K562 (cell line): Measurements from ENCODE around the gene CAMK2B. TPM values are rescaled to one million over a fixed set of nuclear protein-coding genes. Genes with fewer than 3 reads are reported as not detected.
A peak's percentile ranks its signal among the peaks of the same experiment; 100 is the strongest.

Experiments
- ATAC-seq: fragments of 200-7000 bp; cut with Tn5 transposase; 3 replicates; pipeline ENCODE4 v1.9.1; 2020; ENCODE audit warnings: moderate library complexity
- BruUV-seq: library from RNA; stranded (reverse); fragments of 400-500 nt; replicated peaks from 2 replicates; lab custom pipeline; 2021; lab: Mats Ljungman, UMichigan
- CTCF ChIA-PET: fragments of 300-600 bp; formaldehyde crosslinking; extraction: SDS; loops from one replicate; lab custom pipeline; 2021; ENCODE audit warnings: low intra/inter-chr PET ratio; lab: Yijun Ruan, JAX
- POLR2A ChIA-PET: fragments of 300-600, 350-650 bp; sonication (Branson Sonifier 250); formaldehyde crosslinking; extraction: SDS; loops from one replicate; lab custom pipeline; 2021; ENCODE audit warnings: antibody characterized with exemption, inconsistent platforms; lab: Yijun Ruan, JAX
- DNase-seq, 4 experiments: peaks; one replicate each; pipeline versions ENCODE4 v3.0.0 to v3.0.0-alpha.2; 2011 to 2018; ENCODE audit warnings: low spot score in 3 of 4, mixed read lengths in 3 of 4; ENCODE audit errors: extremely low read depth in 1 of 4
- FAIRE-seq: peaks from 2 replicates; lab custom pipeline; 2011; peaks lifted over from hg19 to GRCh38; lab: Jason Lieb, UNC
- H2AFZ ChIP-seq: 2 replicates; pipeline ENCODE4 v1.6.0; 2011; ENCODE audit warnings: low read depth, low read length, control low read depth, inconsistent platforms
- H3K27ac ChIP-seq: fragments of 200-600 bp; 3 replicates; pipeline ENCODE4 v1.8.0; 2011; ENCODE audit warnings: low read depth, mild to moderate bottlenecking, control low read depth, inconsistent platforms, low read length, moderate library complexity, mixed read lengths; ENCODE audit errors: extremely low read depth
- H3K27me3 ChIP-seq, 2 experiments: fragments of 300-600 bp in 1 of 2; 2 replicates in 1 of 2; 3 replicates in 1 of 2; pipeline versions ENCODE4 v1.6.0 to v1.8.0; 2011; ENCODE audit warnings: inconsistent platforms in 2 of 2, low read length in 2 of 2, mild to moderate bottlenecking in 1 of 2, mixed read lengths in 1 of 2, moderate library complexity in 1 of 2; ENCODE audit not compliant: control insufficient read depth in 2 of 2, insufficient read depth in 2 of 2
- H3K36me3 ChIP-seq: fragments of 300-600 bp; 3 replicates; pipeline ENCODE4 v1.8.0; 2011; ENCODE audit warnings: mild to moderate bottlenecking, low read length, inconsistent platforms; ENCODE audit not compliant: control insufficient read depth, insufficient read depth
- H3K4me1 ChIP-seq, 2 experiments: fragments of 200-600 bp in 1 of 2; replicated peaks in 1 of 2; 2 replicates in 1 of 2; 3 replicates in 1 of 2; pipeline versions ENCODE4 v1.5.1 to v1.8.0; 2011; ENCODE audit warnings: inconsistent platforms in 2 of 2, low read length in 2 of 2, mild to moderate bottlenecking in 1 of 2, mixed read lengths in 1 of 2, moderate library complexity in 1 of 2; ENCODE audit not compliant: control insufficient read depth in 2 of 2, insufficient read depth in 2 of 2
- H3K4me2 ChIP-seq: 2 replicates; pipeline ENCODE4 v1.6.1; 2011; ENCODE audit warnings: low read length, control low read depth, inconsistent platforms, mixed read lengths; ENCODE audit not compliant: insufficient read depth
- H3K4me3 ChIP-seq: fragments of 200-600 bp; sonication (generic), shearing (Covaris generic); 2 replicates; pipeline ENCODE4 v1.5.1; 2016; ENCODE audit warnings: control low read depth, inconsistent platforms
- H3K79me2 ChIP-seq: fragments of 200-600 bp; 3 replicates; pipeline ENCODE4 v1.8.0; 2011; ENCODE audit warnings: low read length, inconsistent platforms; ENCODE audit not compliant: control insufficient read depth, insufficient read depth
- H3K9ac ChIP-seq, 2 experiments: 2 replicates each; pipeline versions ENCODE4 v1.6.0 to v1.6.1; 2011; ENCODE audit warnings: low read depth in 2 of 2, low read length in 2 of 2, control low read depth in 1 of 2, inconsistent platforms in 1 of 2, mild to moderate bottlenecking in 1 of 2, mixed read lengths in 1 of 2; ENCODE audit not compliant: insufficient read depth in 1 of 2
- H3K9me1 ChIP-seq: one replicate; pipeline ENCODE4 v1.6.0; 2011; ENCODE audit warnings: inconsistent platforms, mild to moderate bottlenecking, low read length, moderate library complexity; ENCODE audit not compliant: control insufficient read depth, insufficient read depth
- H3K9me3 ChIP-seq: replicated peaks from 2 replicates; pipeline ENCODE4 v1.5.1; 2011; ENCODE audit warnings: low read depth, low read length, inconsistent platforms; ENCODE audit not compliant: control insufficient read depth, insufficient read depth
- H4K20me1 ChIP-seq: replicated peaks from 2 replicates; pipeline ENCODE4 v1.6.1; 2011; ENCODE audit warnings: low read length, inconsistent platforms, mixed read lengths; ENCODE audit not compliant: control insufficient read depth, insufficient read depth
- POLR2G ChIP-seq: fragments of 200-400 bp; formaldehyde crosslinking; IDR thresholded peaks from 2 replicates; pipeline ENCODE4 v1.6.1; 2017; ENCODE audit warnings: low read depth, mild to moderate bottlenecking, antibody characterized with exemption, low read length, moderate library complexity
- TFAP4 ChIP-seq: sonication (generic); formaldehyde crosslinking; IDR thresholded peaks from 2 replicates; pipeline ENCODE4 v1.8.0; 2022; ENCODE audit warnings: missing genetic modification reagents, mild to moderate bottlenecking, moderate library complexity, borderline replicate concordance
- WGBS: fragments of 100-300 bp; shearing (Covaris generic); methylation state at CpG from one replicate; pipeline ENCODE4 v1.1.6; 2016; ENCODE audit warnings: low coverage, mixed read lengths; ENCODE audit not compliant: insufficient coverage; ENCODE audit errors: missing lambda C conversion rate; 5-methylcytosine and 5-hydroxymethylcytosine counted together
- in situ Hi-C: fragments of 300-500 bp; cut with MboI; formaldehyde crosslinking; loops from 4 replicates; pipeline ENCODE4 v1.15.0; 2018; ENCODE audit warnings: inconsistent platforms, mixed read lengths
- intact Hi-C: fragments of 100-400 bp; cut with micrococcal nuclease; formaldehyde crosslinking; loops from 2 replicates; pipeline ENCODE4 v1.14.2; 2022
- polyA plus RNA-seq, 8 experiments: library from polyadenylated mRNA; depleted of rRNA in 4 of 8; stranded (reverse) in 5 of 8; unstranded in 3 of 8; fragments of >200 nt; fragmentation: Nextera tagmentation in 2 of 8; fragmentation: Illumina TruSeq in 1 of 8; extraction: Ambion mirVana in 2 of 8; extraction: Trizol in 1 of 8; gene quantifications; 2 replicates each; pipeline versions ENCODE4 v1.2.1 to v1.2.3, GENCODE V29; 2011 to 2014; ENCODE audit warnings: inconsistent platforms in 1 of 8, missing spikeins in 1 of 8
- total RNA-seq, 7 experiments: library from RNA; depleted of rRNA in 6 of 7; stranded (reverse); fragments of >200 nt in 6 of 7; fragmentation: Illumina TruSeq in 2 of 7; extraction: Trizol in 2 of 7; gene quantifications; 2 replicates each; pipeline versions ENCODE4 v1.2.1 to v1.2.3, GENCODE V29; 2011 to 2021; ENCODE audit warnings: low replicate concordance in 1 of 7

CAMK2B gene
- total and polyA plus RNA-seq, 9 of the 15 experiments (the other 6 are each of a cell fraction or from before 2014, with no cell fraction given) = 0.04 to 0.09 (median 0.05) TPM; not detected in 4

- no peaks in the 10 kb centered on the region for H3K9me3 ChIP-seq
- H3K36me3 ChIP-seq = no peaks in the 10 kb centered on the region
- H3K4me3 ChIP-seq = no peak overlapping the region
- H3K27ac ChIP-seq = no peak overlapping the region
- H3K79me2 ChIP-seq = no peaks in the 10 kb centered on the region
- H2AFZ ChIP-seq = no peak overlapping the region
- peaks cover 7% of the 10 kb centered on the region for H4K20me1 ChIP-seq
- BruUV-seq = no TSS peak
- intact Hi-C loops (no loop called here), in situ Hi-C loops (no loop called here)
- H3K4me1 ChIP-seq = peaks cover 0 to 45% of the 10 kb centered on the region in 2 experiments; a peak in 4 of 5 replicates
- H3K4me2 ChIP-seq = no peak overlapping the region
- POLR2A ChIA-PET = interaction anchor here (0.8 to 1.3 kb wide), 3 partner anchors 13 to 61 kb away, joined by 3 to 4 read pairs (median 3); no protein-coding TSS in a partner anchor
- H3K9me1 ChIP-seq = no peaks in the 10 kb centered on the region
- ATAC-seq (no peak), DNase-seq (no peak), FAIRE-seq (no peak)
- peaks cover 50 to 94% of the 10 kb centered on the region in 2 experiments; a peak in 4 of 5 replicates for H3K27me3 ChIP-seq
- 8% methylated on average over 12 of the region's 13 CpGs for WGBS
- H3K9ac ChIP-seq = no peak overlapping the region
- CTCF ChIA-PET = no interaction called here
- TF ChIP-seq POLR2G = no peak
- TF ChIP-seq TFAP4 (CRISPR knock-in tag) = peak; percentile 10; the same call in 1 of the 2 replicates
Observed at GRCh38 chr7:44284216-44284615, 41.2 kb downstream of the CAMK2B start.
